Activated T-cell treated with anti-CD3 and anti-CD28 coated beads, Interleukin-2, amount 50 U/mL, for 24 hours (primary cell): ENCODE data around the gene NET1.
"Not testable (repeated sequence)": the region's sequence is repeated elsewhere in the genome, so short reads cannot be mapped to it uniquely, and the experiment has no call there.

Experiments
- DNase-seq: peaks from one replicate; pipeline ENCODE4 v3.0.0-alpha.2; 2020
- H3K27ac Mint-ChIP-seq: 2 replicates; pipeline ENCODE4 v1.8.0; 2020; ENCODE audit warnings: mild to moderate bottlenecking, mixed read lengths
- H3K27me3 Mint-ChIP-seq: 2 replicates; pipeline ENCODE4 v1.8.0; 2020; ENCODE audit warnings: mixed read lengths
- H3K36me3 Mint-ChIP-seq: 2 replicates; pipeline ENCODE4 v1.8.0; 2020; ENCODE audit warnings: low read depth, mixed read lengths
- H3K4me1 Mint-ChIP-seq: 2 replicates; pipeline ENCODE4 v1.8.0; 2020; ENCODE audit warnings: low read depth, mixed read lengths
- H3K4me3 Mint-ChIP-seq: 2 replicates; pipeline ENCODE4 v1.8.0; 2020; ENCODE audit warnings: mild to moderate bottlenecking, moderate library complexity, mixed read lengths
- H3K9me3 Mint-ChIP-seq: 2 replicates; pipeline ENCODE4 v1.8.0; 2020; ENCODE audit warnings: mixed read lengths

NET1 gene

DNA sequence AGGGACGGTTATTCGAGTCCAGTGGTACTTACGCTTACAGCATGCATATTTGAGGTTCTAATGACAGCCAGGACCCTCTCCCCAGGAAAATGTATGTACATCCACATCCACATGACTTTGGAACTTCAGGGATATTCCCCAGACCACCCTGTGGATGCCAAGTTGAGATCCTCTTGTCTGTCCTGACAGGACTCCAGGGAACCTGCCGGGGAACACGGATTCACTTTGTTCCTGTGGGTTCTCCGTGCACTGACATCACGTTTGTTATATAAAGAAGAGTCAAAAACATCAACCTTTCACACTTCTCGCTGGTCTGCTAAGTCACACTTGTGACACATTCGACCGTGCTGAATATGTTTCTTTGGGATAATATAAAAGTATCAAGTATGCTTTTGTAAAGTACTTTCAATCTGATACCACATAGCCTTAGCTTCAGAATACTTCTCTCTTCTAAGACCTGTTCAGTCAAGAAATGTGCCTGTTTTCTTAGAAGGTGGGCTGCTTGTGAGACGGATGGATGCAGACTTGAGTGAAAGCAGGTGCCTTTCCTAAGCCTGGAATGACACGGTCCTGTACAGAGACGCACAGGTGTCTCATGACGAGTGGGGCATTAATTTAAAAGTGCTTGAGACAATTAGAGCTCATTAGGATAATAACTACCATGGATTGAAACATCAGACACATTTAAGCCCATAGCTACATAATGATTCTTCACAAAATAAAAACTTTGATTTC, 48.3 kb downstream of the NET1 start:
- H3K27me3 Mint-ChIP-seq, result no peaks in the 10 kb centered on the region
- no peak overlapping the region for H3K27ac Mint-ChIP-seq
- H3K9me3 Mint-ChIP-seq, result no peaks in the 10 kb centered on the region
- DNase-seq, result no peak
- no peak overlapping the region for H3K4me3 Mint-ChIP-seq
- peaks cover 11% of the 10 kb centered on the region for H3K4me1 Mint-ChIP-seq
- H3K36me3 Mint-ChIP-seq, result peaks cover 44% of the 10 kb centered on the region

DNA sequence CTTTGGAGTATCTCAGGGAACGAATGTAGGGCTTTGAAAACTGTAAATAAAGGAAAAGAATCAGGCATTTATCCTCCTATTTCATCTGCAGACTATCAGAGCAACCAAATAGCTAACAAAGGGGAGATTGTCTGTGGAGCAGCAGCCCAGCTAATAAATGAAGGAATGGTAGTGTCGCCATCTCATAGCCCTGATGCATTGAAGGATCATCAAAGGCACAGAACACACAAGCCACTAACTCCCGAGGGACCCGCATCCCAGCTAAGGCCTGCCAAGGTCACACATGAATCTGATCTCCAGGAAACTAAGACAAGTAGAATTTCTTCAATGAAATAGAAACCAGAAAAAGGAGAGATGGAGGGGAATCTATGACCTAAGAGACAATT, 48.8 kb downstream of the NET1 start:
- H3K27ac Mint-ChIP-seq, result no peak overlapping the region
- H3K4me3 Mint-ChIP-seq, result no peak overlapping the region
- peaks cover 11% of the 10 kb centered on the region for H3K4me1 Mint-ChIP-seq
- DNase-seq, result no peak
- H3K9me3 Mint-ChIP-seq, result no peaks in the 10 kb centered on the region
- H3K27me3 Mint-ChIP-seq, result no peaks in the 10 kb centered on the region
- peaks cover 39% of the 10 kb centered on the region for H3K36me3 Mint-ChIP-seq

DNA sequence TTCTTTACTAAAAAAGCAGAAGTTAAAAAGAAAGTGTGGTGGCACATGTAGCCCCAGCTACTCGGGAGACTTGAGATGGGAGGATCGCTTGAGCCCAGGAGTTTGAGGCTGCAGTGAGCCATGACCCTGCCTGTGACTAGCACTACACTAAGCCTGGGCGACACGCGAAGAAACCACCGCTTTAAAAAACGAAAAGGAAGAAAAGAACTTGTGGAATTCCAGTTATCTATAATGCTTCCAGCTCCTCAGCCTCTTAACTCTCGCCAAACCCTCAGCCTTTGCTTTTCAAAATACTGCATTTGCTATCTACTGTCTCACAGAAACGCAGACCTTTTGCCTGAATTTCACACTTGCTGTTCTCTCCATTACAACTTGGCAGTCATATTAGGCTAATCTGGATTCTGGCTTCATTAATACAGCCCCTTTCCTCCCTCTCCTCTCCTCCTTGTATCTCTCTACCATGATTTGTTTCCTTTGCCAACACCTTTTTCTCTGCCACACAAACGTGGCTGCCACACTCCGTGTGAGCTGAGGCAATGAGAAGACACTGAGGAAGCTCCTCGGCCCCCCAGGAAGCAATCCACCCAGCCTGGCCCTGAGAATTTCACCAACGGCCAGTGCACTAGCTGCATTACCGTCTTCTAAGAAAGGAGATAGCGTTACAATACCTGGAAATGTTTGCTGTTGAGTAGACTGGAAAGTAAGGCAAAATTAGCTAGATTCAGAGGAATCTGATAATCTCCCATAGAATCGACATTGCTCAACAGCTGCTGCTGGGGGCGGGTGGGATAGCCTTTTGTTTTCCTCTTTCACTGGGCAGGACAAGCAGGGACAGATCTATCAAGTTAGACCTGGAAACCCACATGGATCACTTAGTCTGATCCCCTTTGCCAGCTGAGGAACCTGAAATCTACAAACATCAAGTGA, 49.8 kb downstream of the NET1 start:
- Mint-ChIP-seq H3K27me3 (no peaks in the 10 kb centered on the region), H3K4me1 (peaks cover 12% of the 10 kb centered on the region), H3K36me3 (peaks cover 29% of the 10 kb centered on the region), H3K4me3 (no peak overlapping the region), H3K9me3 (no peaks in the 10 kb centered on the region), H3K27ac (no peak overlapping the region)
- DNase-seq, result no peak

DNA sequence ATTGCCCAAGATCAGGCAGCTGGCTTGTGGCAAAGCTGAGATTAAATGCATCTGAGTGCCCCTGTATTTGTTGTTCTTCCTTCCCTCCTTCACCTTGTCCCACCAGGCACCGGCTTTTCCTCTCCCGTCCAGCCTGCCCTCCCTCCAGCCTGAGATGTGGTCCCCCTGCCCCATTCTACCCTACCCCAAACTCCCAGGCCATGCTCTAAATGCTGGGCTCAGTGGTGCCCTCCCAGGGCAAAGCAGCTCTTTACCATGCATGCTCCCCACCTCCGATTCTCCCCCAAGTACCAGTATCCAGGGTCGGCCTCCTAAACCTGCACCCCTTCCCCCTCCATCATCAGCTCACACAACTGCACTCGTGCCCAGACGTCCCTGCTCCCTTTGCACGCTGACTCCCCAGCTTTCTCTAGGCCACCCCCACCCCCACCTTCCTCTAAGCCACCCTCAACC, 50.5 kb downstream of the NET1 start:
- Mint-ChIP-seq H3K36me3 (peaks cover 25% of the 10 kb centered on the region), H3K27me3 (no peaks in the 10 kb centered on the region), H3K9me3 (no peaks in the 10 kb centered on the region), H3K27ac (no peak overlapping the region), H3K4me1 (peaks cover 10% of the 10 kb centered on the region), H3K4me3 (no peak overlapping the region)
- no peak for DNase-seq

DNA sequence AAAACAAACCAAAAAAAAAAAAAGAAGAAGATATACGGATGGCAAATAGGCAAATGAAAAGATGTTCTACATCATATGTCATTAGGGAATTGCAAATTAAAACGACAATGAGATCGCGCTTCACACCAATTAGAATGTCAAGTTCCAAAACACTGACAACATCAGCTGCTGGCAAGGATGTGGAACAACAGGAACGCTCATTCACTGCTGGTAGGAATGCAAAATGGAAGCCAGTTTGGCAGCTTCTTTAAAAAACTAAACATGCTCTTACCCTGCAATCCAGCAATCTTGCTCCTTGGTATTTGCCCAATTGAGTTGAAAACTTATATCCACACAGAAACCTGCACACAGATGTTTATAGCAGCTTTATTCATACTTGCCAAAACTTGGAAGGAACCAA, 52.2 kb downstream of the NET1 start:
- H3K27ac Mint-ChIP-seq, result no peak overlapping the region
- no peak overlapping the region for H3K4me3 Mint-ChIP-seq
- peaks cover 10% of the 10 kb centered on the region for H3K36me3 Mint-ChIP-seq
- DNase-seq, result no peak
- no peaks in the 10 kb centered on the region for H3K9me3 Mint-ChIP-seq
- peaks cover 3% of the 10 kb centered on the region for H3K4me1 Mint-ChIP-seq
- H3K27me3 Mint-ChIP-seq, result no peaks in the 10 kb centered on the region

DNA sequence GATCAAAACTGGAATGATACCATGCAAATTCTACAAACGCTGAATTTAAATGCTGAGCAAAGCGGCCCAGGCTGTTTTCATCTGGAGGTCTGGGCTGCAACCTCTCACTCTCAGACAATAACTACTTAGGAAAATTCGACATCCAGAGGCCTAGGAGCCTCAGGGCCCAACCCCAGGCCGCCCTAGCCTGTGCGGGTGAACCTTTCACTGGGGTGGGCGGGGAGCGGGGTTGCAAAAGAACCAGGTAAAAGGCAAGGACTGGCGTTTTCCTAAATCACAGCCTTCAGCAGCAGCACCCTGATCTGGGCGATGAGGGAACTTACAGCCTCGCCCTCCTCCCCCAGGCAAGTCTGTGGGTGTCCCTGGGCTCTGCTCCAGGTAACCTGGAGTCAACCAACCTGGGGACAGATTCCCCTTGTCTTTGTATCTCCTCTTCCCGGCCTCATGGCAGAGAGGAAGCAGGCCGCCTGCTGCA, 53.7 kb downstream of the NET1 start:
- H3K9me3 Mint-ChIP-seq, result no peaks in the 10 kb centered on the region
- no peak for DNase-seq
- H3K27me3 Mint-ChIP-seq, result no peaks in the 10 kb centered on the region
- no peak overlapping the region for H3K27ac Mint-ChIP-seq
- no peak overlapping the region for H3K4me3 Mint-ChIP-seq
- peaks cover 3% of the 10 kb centered on the region for H3K4me1 Mint-ChIP-seq
- no peaks in the 10 kb centered on the region for H3K36me3 Mint-ChIP-seq

DNA sequence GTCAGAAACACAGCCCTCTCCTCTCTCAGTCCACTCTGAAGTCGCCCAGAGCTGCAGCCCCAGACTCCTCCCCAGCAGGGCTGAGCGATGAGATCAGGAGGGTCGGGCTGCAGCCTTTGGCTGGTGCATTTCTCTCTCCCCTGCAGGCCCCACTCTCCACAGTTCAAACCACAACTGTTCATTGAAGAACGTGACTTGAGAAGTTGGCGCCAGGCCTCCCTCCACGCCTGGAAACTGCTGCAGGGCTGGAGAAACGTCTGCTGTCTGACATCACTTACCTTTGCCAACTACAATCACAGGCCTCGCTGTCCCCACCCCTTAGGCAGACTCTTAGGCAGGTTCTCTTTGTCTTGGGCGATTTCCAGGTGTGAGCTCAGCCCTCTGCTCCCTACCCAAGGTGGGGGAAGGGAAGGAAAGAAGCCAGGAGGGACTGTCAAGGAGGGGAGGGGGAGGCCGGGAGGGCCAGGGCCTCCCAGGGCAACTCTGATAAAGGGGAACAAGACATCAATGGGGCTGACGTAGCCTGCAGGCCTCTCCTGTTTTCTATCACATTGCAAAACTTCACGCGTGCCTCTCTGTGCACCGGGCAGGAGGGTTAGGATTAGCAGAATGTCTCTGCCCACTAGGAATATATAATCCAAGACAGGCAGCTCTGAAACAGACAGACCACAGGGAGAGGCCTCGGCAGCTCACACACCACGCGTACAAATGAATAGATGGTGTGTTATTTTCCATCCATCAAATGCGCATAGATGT, 54.3 kb downstream of the NET1 start:
- no peak for DNase-seq
- no peak overlapping the region for H3K4me3 Mint-ChIP-seq
- no peaks in the 10 kb centered on the region for H3K27me3 Mint-ChIP-seq

DNA sequence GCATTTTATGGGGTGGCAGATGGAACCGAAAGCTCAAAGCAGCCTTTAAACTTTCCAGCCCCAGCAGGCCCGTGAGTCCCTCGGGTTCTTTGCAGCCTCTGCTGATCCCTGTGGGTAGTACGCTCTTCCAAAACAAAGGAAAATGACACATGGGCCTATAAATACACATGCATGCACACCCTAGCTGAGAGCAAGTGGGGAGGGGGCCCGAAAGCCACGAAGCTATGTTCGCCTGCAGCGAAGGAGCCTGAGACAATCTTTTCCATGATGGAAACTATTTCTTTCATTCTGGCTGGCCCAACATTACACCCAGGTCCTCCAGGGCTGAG, 54.8 kb downstream of the NET1 start:
- H3K36me3 Mint-ChIP-seq, result no peaks in the 10 kb centered on the region
- no peaks in the 10 kb centered on the region for H3K27me3 Mint-ChIP-seq
- peaks cover 3% of the 10 kb centered on the region for H3K4me1 Mint-ChIP-seq
- no peak overlapping the region for H3K27ac Mint-ChIP-seq
- DNase-seq, result no peak
- H3K9me3 Mint-ChIP-seq, result no peaks in the 10 kb centered on the region
- no peak overlapping the region for H3K4me3 Mint-ChIP-seq

More for the DNA sequence above, 54.3 kb downstream of the NET1 start:
- Mint-ChIP-seq H3K4me1 (peaks cover 3% of the 10 kb centered on the region), H3K9me3 (no peaks in the 10 kb centered on the region), H3K36me3 (no peaks in the 10 kb centered on the region), H3K27ac (no peak overlapping the region)

DNA sequence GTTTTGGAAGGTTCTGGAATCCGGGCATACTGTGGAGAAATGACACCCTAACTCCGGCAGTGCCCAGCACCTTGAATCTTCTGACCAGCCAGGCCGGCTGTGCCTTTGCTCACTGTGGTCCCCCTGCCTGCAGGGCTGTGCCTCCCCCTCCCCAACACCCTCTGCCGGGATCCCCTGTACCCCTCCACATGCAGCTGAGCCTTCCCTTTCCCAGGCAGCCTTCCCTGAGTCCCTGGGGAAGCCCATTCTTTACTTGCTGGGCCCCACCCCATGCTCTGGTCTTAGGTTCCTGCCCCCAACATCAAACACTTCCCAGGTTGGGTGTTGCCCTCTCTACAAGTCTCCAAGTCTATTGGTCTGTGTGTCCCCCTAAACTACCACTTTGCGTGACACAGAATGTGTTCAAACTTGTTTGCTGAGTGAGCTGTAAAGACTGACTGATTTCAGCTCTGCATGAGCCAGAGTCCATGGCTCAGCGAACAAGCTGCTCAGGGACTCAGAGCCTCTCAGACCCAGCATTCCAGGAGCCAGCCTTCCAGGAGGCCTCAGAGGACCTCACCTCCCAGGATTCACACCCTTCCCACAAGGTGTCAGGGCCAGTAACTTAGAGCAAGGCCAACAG, 55.4 kb downstream of the NET1 start:
- no peaks in the 10 kb centered on the region for H3K27me3 Mint-ChIP-seq
- no peak overlapping the region for H3K27ac Mint-ChIP-seq
- H3K4me1 Mint-ChIP-seq, result peaks cover 3% of the 10 kb centered on the region
- no peaks in the 10 kb centered on the region for H3K36me3 Mint-ChIP-seq
- H3K9me3 Mint-ChIP-seq, result no peaks in the 10 kb centered on the region
- H3K4me3 Mint-ChIP-seq, result no peak overlapping the region
- DNase-seq, result no peak

DNA sequence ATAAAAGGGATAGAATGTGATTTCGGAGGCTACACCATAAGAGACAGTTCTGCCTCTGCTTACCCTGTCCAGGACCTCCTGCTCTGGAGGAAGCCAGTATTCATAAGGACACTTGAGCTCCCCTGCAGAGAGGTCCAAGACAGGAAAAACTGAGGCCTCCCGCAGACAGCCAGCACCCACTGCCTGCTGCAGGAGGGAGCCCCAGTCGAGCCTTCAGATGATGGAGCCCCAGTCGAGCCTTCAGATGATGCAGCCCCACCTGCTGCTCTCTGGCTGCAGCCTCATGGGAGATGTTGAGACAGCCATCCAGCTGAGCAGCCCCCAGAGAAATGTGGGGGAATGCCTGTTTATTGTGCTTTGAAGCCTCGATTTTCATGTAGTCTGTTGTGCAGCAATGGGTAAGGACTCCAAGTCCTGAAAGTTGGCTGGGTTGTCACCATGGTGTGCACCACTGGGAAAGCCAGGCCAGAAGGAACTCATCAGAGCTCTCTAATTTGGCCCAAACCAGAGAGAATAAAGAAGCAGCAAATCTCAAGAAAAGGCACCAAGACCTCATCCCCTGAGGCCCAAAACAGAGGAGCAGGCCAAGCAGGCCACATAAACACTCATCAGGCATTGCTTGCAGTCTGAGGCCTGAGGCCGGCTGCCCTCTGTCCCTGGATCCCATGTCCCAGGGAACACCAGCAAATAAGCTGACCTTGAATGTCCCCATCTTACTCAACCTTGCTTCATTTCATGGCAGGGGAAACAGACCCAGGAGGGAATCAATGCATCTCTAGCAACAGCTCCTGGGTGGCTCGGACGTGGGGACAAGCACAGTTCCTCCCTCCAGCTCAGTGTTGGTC, 56.1 kb downstream of the NET1 start:
- Mint-ChIP-seq H3K27ac (no peak overlapping the region), H3K9me3 (no peaks in the 10 kb centered on the region), H3K36me3 (no peaks in the 10 kb centered on the region), H3K4me3 (no peak overlapping the region), H3K27me3 (no peaks in the 10 kb centered on the region), H3K4me1 (peaks cover 3% of the 10 kb centered on the region)
- DNase-seq, result no peak

DNA sequence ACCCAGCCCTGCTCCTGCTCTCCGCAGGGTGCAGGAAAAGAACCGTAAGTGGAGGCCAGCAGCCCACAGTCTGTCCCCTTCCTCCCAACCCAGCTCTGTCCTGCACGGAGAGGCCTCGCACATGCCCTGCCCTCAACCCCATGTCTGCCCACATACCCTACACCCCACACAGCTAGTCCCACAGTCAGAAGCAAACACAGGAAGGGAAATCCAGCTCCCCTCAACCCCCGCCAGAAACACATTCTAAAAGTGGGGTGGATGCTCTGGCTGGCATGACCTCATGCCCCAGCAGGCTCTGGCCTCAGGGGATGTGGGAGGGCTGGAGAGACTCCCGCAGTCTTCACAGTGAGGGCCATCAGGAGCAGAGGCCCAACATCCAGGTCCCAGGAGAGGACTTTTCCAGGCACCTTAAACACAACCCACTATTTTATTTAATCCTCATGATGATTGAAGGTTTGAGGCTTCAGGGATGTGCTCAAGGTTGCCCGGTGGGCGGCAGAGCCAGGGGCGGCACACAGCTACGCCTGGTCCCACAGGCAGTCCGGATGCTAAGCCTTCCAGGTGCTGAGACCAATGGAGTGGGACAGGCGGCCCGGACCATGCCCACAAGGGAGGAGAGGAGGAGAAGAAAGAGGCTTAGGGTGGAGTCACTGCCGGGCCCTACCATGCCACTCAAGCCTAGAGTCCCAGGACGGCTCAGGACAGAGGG, 57.1 kb downstream of the NET1 start:
- H3K9me3 Mint-ChIP-seq, result no peaks in the 10 kb centered on the region
- no peak overlapping the region for H3K4me3 Mint-ChIP-seq
- H3K36me3 Mint-ChIP-seq, result no peaks in the 10 kb centered on the region
- H3K4me1 Mint-ChIP-seq, result peaks cover 3% of the 10 kb centered on the region
- no peaks in the 10 kb centered on the region for H3K27me3 Mint-ChIP-seq
- H3K27ac Mint-ChIP-seq, result no peak overlapping the region
- DNase-seq, result no peak

DNA sequence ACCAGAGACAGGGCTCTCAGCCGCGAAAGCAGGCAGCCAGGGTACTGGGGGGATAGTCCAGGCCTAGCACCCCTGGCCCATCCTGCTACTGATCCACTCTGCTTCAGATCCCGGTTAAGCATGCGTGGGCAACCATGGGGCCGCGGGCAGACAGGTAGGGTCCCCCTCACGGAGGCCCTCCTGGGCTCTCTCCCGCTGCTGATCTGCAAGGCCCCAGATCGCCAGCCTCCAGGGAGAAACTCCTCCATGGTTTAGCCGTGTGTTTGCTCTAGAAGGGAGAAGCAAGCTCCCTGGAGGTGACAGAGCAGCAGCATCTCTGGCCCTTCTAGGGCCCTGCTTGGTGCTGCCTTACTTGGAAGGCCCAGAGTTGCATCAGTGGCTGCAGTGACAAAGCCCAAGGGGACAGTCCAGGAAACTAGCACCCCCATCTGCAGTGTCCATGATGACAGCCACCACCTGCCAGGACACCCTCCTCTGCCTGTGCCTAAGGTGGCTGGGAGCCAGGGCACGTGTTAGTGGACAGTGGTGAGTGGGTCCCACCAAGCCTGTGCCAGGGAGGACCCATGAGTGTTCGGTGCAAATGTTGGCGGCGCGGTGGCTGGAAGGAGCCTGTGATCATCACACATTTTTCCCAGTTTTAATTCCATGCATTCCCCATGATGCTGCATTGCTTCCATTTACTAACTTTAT, 57.9 kb downstream of the NET1 start:
- H3K9me3 Mint-ChIP-seq, result no peaks in the 10 kb centered on the region
- no peak for DNase-seq
- H3K36me3 Mint-ChIP-seq, result no peaks in the 10 kb centered on the region
- H3K27me3 Mint-ChIP-seq, result no peaks in the 10 kb centered on the region
- no peak overlapping the region for H3K4me3 Mint-ChIP-seq
- peaks cover 3% of the 10 kb centered on the region for H3K4me1 Mint-ChIP-seq
- H3K27ac Mint-ChIP-seq, result no peak overlapping the region

DNA sequence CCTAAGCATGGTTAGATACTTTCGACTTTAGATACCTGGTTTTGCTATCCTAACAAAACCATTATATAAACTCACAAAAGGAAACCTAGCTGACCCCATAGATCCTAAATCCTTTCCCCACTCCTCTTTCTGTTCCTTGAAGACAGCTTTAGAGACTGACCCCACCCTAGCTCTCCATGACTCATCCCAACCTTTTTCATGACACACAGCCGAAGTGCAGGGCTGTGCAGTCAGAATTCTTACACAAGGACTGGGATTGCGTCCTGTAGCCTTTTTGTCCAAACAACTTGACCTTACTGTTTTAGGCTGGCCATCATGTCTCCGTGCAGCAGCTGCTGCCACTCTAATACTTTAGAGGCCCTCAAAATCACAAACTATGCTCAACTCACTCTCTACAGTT, 62.3 kb downstream of the NET1 start:
- not testable (repeated sequence) for H3K4me1 Mint-ChIP-seq, H3K9me3 Mint-ChIP-seq, H3K27me3 Mint-ChIP-seq, H3K4me3 Mint-ChIP-seq, H3K27ac Mint-ChIP-seq, DNase-seq, H3K36me3 Mint-ChIP-seq
